GM23338 (cell line): ENCODE data around the gene MYOF.

Source experiments
- CTCF ChIP-seq, 2 experiments: fragments of 200-600 bp in 1 of 2; sonication (generic) in 1 of 2; conservative IDR thresholded peaks; 2 replicates each; pipeline versions ENCODE4 v1.5.1 to v1.6.1; 2016 to 2017; ENCODE audit warnings: antibody characterized with exemption in 2 of 2, low read depth in 2 of 2, mild to moderate bottlenecking in 2 of 2, moderate library complexity in 1 of 2
- POLR2AphosphoS5 ChIP-seq: IDR thresholded peaks from 2 replicates; pipeline ENCODE4 v1.6.1; 2016; ENCODE audit warnings: antibody characterized with exemption, low read depth

- no peak for TF ChIP-seq CTCF (conservative IDR thresholded peaks at IDR 0.05; ENCODE audit: low read depth in 2 of 2)
- no peak for TF ChIP-seq POLR2AphosphoS5
These were observed 181.7 kb downstream of the MYOF start for GRCh38 chr10:93300288-93300917.
